ENCODE measurements around the gene ZDHHC7.

- no peak for TF ChIP-seq POLR2A (IDR thresholded peaks at IDR 0.05)
- TF ChIP-seq, protein P1, sequence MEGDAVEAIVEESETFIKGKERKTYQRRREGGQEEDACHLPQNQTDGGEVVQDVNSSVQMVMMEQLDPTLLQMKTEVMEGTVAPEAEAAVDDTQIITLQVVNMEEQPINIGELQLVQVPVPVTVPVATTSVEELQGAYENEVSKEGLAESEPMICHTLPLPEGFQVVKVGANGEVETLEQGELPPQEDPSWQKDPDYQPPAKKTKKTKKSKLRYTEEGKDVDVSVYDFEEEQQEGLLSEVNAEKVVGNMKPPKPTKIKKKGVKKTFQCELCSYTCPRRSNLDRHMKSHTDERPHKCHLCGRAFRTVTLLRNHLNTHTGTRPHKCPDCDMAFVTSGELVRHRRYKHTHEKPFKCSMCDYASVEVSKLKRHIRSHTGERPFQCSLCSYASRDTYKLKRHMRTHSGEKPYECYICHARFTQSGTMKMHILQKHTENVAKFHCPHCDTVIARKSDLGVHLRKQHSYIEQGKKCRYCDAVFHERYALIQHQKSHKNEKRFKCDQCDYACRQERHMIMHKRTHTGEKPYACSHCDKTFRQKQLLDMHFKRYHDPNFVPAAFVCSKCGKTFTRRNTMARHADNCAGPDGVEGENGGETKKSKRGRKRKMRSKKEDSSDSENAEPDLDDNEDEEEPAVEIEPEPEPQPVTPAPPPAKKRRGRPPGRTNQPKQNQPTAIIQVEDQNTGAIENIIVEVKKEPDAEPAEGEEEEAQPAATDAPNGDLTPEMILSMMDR (IDR thresholded peaks at IDR 0.05), result no peak
- no peak for TF ChIP-seq POLR2AphosphoS5 (IDR thresholded peaks at IDR 0.05)
These were observed 41.2 kb upstream of the ZDHHC7 start for GRCh38 chr16:85052536-85052935.
